Measurements from ENCODE around the gene INSYN1.
"Not testable (repeated sequence)": the region's sequence is repeated elsewhere in the genome, so short reads cannot be mapped to it uniquely, and the experiment has no call there.

The INSYN1 gene, protein sequence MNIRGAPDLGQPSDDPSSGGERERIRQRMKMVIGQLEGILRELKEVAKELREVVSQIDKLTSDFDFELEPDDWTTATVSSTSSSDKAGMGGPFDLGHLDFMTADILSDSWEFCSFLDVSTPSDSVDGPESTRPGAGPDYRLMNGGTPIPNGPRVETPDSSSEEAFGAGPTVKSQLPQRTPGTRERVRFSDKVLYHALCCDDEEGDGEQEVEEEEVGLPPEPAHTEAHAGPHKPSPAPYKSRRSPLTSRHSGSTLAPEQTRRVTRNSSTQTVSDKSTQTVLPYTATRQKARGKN

DNA sequence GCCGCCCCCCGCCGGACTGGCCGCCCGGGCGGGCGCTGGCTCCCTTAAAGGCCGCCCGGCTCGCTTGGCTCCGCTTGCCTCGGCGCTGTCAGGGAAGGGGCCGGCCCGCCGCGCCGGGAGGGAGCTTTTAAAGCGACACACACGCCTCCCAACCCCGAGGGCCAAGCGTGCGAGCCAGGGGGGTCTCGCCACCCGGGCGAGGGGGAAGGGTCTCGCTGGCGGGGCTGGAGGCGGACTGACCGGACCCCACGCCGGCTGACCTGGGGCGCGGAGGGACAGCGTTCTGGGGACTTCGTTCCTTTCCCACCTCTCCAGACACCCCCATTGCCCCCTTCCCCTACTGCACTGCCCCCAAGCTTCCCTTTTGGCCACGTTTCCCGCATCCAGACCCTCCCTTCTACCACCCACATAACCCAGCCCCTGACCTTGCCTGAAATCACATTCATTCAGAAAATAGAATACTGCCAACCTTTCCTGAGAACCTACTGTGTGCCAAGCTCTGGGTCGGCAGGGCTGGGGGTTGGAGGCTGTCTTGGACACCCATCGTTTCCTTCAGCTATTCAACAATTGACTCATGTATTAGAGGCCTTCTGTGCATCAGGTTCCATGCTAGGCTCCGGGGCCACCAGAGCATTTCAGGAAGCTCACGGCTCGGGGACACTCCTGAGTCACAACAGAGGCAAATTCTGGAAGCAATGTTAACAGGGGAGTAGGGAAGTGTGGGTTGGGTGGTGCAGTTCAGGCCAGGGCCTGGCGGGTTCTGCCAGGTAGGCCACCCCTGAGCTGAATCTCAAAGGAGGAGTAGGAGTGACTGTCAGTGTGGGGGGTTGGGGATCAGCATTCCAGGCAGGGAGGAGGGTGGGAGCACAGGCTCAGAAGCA lies at the start of gene INSYN1:
Gene INSYN1 (minus strand): TSS at position 102 of the 881 bp plus-strand sequence. CDS start 2,221 bp downstream, outside the sequence.
- DNase-seq (ENCODE audit: low read depth): peak; percentile 21

DNA sequence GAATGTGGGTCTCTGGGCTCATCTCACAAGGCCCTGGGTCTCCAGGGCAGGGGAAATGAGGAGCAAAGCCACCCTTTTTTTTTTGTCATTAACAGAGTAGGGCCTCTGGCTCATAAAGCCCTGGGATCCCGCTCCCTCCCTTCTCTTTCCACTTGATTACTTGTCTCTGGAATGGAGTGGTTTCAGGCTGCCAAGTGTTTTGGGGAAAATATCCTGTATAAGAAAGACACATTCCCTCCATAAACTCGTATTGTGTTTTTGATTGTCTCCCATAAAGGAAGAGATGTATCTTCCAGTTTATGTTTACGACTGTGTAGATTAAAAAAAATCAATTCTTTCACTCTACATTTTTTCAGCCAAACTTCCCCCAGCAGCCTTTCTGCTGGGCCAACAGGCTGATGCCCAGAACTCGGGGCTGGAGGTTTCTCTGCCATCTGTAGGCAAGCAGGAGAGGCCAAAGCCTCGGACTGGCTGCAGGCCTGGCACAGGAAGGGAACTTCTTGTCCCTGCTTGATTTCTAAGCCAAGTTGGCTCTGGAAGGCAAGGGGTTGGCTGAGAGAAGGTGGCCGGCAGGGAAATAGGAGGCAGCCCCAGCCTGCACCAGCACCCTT lies 49.4 kb upstream of the INSYN1 start:
- DNase-seq (ENCODE audit: low read depth): no peak

DNA sequence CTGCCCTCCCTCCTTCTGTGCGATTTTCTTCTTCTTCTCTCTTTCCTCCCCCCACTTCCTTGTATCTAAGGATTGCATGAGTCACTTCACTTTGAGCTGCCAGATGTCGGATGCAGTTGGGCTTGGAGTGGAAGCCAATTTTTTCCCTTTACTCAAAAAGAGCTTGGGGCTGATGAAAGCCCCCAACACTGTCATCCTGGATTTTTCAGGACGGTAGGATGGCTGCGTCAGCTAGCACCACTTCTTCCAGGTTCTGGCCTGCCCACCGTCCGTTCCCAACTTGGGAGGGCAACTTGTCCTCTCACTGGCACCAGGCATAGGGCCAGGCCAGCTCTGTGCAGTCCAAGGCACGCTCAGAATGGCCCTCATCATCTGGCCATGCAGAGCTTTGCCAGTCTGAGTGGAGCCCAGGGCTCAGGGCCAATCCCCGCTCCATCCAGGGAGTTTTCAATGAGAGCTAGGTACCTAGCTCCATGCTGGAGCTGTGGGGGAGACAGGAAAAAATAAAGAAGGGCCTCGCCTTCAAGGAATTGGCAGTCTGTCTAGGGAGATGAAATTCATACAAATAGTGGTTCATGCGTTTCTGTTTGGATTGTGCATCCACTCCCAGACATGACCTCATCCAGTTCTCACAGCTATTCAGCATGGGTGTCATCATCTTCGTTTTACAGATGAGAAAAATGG lies 47.7 kb upstream of the INSYN1 start:
- DNase-seq (ENCODE audit: low read depth): peak; percentile 74

DNA sequence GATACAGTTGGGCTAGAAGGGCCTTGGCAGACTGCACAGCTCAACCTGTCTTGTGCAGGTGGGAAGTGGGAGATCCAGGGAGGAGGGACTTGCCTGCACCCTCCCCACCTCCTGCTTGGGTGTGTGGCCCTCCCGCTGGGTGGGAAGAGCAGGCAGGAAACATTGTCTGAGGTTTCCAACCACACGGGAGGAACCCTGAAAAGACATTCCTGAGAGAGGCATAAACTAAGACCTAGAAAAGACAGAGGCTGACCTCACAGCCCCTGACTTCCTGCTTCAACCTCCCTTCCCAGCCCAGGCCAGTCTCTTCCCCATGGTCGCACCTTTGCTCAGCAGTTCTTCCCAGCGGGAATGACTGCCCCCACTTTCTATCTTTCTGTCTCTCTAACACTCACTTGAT lies 46.3 kb upstream of the INSYN1 start:
- no peak for DNase-seq (ENCODE audit: low read depth)

DNA sequence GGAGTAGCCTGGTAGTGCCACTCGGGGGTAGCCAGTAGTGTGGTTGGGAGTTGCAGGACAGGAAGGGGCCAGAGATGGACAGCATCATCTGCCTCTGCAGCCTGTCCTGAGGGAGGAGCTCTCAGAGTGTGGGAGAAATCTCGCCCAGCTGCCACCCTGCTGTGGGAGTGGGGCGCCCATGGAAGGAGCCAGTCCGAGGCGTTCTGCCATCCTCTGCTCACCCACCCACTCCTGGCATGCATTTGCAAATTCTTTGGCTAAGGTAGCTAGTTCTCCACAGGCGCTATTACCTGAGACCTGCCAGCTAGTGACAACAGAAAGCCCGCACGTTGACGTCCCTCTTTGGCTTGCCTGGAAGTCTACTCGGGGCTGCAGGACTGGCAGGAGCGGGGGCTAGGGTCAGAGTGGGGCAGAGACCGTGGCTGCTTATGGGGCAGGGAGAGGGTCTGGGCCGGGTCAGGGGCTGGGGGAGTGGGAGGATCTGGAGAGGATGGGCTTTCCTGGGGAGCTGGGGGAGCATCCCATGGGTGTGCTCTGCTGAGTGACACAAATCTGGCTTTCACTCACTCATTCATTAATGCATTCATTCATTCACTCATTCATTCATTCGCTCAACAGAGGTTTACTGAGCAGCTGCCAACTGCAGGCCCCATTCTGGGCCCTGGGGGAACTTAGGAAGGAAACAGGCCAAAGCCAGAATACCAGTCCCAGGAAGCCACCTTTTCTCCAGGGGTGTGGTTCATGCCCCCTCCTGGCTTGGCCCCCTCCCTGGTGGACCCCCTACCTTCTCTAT lies 44.4 kb upstream of the INSYN1 start:
- DNase-seq (ENCODE audit: low read depth): no peak

DNA sequence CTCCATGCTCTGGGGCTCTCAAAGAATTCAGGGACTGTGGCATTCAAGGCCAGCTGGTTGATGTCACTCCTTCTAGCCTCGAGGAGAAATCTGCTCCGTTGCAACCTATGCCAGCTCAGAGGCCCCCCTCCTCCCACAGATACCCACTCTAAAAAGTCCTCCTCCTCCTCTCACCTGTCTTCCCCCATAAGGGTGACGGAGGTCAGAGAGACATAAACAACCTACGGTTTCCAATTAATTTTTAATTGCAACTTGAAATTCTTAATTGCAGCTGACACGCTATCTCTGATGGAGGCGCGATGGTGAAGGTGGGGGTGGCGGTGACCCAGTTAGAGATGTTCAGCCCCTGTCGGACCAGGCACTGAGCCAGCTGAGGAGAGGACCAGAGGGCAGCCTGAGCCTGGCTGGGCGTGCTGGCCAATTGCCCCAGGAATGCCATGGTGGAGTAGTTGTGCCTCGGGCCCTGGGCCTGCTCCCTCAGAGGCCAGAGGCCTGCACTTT lies 43.2 kb upstream of the INSYN1 start:
- DNase-seq (ENCODE audit: low read depth): no peak

DNA sequence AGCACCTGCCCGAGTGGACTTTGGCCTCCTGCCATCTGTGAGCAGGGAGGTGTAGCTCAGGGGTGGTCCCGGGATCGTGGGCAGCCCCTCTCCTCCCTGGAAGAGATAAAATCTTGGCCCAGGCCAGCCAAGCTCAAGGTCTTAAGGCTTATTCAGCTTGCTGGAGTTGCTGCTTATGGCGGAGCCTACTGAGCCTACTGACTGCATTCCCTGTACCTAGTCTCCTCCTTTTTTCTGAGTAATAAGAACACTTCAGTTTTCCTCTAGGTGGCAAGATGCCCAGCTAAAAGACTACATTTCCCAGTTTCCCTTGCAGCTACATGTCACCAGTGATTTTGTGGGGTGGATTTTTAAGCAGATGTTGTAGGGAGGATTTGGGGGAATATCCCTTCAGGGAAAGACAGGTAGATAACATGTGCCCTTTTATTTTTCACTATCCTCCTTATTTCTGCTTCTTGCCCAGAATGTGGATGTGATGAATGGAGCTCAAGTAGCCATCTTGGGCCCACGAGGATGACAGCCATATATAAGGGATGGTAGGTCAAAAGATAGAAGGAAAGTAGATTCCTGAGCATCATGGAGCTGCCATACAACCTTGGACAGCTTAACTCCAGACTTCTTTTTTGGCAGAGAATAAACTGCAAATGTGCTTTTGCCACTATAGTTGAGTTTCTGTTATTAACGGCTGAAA lies 41.4 kb upstream of the INSYN1 start:
- no peak for DNase-seq (ENCODE audit: low read depth)

DNA sequence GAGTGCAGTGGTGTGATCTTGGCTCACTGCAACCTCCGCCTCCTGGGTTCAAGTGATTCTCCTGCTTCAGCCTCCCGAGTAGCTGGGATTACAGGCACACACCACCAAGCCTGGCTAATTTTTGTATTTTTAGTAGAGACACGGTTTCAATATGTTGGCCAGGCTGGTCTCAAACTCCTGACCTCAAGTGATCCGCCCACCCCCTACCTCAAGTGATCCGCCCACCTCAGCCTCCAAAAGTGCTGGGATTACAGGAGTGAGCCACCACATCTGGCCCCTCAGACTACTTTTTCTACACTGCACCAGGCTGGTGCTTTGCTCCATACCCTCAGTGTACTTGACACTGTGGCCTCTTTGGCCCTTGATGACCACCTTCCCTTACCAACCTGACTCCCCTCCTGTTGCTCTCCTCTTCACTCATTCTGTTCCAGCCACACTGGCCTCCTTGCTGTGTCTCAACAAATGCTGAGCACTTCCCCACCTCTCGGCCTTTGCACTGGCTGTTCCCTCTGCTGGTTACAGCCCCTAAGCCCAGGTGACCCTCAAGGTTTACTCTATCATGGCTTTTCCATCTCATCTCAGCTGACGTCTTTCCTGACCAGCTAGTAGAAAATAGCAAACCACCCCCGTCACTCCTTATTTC lies 39.9 kb upstream of the INSYN1 start:
- not testable (repeated sequence) for DNase-seq (ENCODE audit: low read depth)

DNA sequence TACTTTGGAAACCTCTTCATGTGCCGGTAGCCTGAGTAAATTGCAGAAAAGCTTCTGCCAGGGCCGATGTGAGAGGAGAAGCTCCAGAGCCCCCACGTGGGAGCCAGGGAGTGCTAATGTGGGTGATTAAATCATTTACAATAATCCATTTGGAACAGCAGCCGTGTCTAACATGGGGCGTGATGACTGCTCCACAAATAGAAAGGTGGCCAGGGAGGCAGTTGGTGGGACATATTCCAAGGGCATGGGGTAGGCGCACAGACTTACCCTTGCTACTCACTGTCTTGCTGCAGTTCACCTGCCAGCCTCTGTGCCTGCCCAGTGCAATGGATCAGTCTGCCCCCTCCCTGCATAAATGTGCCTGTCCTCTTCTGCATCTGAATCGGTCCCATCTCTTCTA lies 39.3 kb upstream of the INSYN1 start:
- DNase-seq (ENCODE audit: low read depth): no peak

DNA sequence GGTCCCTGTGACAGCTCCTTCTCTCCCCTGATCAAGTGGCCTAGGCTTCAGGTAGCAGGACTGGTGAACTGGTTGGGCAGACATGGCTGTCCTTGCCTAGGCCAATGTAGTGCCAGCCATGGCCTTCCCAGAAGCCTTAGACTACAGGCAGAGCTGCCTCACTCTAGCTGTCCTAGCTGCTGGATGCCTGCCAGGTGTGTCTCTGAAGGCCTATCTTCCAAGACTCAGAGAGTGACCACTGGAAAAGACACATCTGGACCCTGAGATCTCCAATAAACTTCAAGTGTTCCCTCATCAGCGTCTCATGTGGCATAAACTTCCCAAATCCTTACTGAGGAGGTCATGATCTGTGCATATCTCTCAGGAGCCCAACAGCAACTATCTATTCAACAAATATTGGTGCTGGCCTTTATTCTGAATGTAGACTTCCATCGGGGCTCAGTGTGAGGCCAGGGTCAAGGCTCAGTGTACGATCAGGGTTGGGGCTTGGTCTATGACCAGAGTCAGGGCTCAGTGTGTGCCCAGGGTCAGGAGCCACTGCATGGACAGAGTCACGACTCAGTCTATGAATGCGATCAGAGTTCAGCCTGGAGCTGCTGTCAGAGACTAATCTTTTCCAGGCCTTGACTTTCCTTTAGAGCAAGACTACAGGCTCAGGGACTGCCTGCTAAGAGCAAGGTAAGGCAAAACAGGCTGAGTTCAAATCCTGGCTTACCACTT lies 36.5 kb upstream of the INSYN1 start:
- no peak for DNase-seq (ENCODE audit: low read depth)

DNA sequence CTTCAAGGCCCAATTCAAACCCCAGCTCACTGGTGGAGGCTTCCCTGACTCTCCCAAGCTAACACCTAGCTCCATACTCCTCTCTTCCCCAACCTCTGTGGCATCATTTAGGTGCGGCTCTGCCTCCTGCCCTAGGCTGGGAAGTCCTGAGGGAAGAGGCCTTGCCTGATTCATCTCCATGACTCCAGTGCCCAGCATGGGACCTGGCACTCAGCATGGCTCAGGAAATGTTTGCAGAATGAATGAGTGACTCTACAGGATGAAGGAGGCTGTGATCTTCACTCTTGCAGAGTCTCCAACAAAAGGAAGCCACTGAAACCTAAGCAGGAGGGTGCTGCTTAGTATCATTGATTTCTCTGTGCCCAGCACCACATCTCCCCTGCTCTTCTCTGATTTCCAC lies 34.5 kb upstream of the INSYN1 start:
- no peak for DNase-seq (ENCODE audit: low read depth)

DNA sequence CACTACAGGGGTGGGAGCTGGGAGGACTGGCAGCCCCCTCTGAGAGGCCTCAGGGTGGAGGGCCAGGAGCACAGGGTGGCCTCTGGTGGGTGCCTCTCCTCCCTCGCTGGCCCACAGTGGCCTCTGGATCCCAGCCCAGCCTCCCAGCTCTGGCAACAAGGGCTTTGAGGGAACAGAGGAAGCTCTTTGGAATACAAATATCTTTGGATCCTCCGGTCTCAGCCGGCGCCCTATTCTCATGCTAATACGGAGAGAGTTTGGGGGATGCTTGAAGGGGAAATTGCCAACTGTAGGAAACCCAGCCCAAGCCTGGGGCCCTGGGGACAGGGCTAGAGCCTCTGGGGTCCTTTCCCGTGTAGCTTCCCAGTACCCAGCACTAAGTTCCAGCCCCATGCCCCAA lies 33.4 kb upstream of the INSYN1 start:
- DNase-seq (ENCODE audit: low read depth): no peak

DNA sequence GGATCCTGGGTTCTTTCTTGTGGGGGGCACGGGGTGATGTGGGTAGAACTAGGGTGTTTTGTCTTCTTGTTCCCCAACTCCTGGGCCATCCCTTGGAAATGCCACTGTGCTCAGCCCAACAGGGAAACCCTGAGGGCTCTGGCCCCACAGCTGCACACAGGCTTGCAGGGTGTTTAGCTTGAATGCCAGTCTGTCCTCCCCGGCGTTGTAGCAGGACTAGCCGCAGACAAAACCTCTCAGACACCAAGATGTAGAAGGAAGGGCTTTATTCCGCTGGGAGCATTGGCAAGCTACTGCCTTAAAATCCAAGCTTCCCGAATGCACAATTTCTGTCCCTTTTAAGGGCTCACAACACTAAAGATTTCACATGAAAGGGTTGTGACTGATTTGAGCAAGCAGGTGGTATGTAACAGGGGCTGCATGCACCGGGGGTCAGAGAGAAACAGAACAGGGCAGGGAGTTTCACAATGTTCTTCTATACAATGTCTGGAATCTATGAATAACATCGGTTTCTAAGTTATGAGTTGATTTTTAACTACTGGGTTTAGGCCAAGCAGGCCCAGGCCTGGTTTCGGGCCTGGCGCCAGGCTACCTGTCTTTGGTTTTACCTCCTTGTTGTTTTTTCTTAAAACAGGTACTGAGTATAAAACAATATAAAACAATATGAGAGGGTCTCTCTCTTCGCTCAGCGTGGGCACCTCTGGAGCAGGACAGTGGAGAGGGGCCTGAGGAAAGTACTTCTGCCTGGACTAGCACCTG lies 32.3 kb upstream of the INSYN1 start:
- DNase-seq (ENCODE audit: low read depth): not testable (repeated sequence)

DNA sequence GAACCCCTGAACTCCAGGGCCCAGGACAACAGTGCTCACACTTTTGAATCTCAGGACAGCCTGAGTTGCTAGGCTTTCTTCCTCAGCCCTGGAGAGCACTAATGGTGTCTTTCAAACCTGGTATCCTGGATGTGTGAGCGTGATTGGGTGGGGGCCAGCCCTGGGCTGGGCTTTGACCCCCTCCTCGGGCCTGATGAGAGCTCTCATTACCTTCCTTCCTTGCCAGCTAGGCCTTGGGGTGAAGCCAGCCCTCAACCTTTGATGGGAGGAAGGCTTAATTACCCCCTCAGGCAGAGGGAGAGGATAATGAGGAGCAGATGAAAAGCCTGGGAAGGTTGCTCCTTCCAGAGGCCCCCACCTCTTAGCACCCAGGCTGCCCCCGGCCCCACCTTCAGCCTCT lies 31.1 kb upstream of the INSYN1 start:
- DNase-seq (ENCODE audit: low read depth): no peak

DNA sequence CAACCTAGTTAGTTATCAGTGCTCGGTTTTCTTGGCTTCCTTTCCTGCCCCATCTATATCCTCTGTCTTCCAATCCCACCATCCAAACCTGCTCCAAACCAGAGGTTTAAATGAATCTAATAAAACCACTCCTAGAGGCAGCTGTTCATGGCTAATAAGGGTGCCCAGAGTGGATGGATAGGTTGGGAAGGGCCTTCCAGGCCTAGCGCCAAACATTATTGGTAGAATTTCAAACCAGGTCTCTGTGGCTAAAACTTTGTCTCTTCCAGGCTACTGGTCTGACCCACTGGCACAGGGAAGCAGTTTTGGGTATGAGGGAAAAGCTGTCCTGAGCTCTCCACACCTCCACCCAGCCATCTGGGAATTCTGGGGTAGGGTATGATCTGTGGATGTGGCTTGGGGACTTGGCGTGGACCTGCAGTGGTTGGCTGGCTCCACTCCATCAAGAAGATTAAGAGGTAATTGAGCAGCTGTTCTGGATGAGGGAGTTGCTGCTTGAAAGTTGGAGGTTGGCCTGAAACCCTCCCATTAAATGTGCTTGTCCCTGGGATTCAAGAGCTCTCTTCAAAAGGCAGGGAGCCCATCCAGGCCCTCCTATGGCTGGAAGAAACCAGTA lies 29.3 kb upstream of the INSYN1 start:
- no peak for DNase-seq (ENCODE audit: low read depth)

DNA sequence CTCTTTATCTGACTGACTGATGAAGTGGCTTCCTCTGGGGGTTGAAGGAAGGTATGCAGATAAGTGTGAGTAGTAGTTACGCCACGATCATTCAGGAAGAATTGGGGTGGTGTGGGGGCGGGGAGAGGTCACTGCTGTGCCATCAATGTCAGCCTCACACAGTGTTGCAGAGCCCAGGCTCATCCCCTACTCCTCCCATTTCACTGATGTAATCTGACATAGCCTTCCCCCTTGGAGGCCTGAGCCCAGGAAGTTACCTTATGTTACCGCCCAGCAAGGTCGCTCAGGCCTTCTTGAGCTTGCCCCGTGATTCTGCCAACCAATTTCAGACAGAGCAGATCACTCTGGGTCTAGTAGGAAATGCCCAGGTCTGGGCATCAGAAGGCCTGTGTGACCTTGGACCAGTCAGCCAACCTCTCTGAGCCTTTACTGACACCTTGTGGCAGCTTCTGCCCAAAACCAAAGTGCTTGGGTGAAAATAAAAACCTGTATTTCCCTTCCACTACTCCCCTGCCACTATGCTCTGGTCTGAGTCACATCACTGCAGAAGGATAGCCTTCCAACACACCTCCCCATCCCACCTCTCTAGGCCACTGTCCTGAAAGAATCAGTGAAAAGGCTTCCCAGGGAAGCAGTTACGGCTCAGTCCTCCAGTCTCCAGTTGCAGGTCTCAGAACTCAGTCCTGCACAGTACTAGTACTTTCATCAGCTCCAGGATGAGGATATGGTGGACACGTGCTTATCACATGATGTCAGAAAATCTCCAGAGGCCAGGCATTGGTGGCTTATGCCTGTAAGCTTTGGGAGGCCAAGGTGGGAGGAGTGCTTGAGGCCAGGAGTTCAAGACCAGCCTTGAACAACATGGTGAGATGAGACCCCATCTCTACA lies 28.1 kb upstream of the INSYN1 start:
- peak; percentile 16 for DNase-seq (ENCODE audit: low read depth)

DNA sequence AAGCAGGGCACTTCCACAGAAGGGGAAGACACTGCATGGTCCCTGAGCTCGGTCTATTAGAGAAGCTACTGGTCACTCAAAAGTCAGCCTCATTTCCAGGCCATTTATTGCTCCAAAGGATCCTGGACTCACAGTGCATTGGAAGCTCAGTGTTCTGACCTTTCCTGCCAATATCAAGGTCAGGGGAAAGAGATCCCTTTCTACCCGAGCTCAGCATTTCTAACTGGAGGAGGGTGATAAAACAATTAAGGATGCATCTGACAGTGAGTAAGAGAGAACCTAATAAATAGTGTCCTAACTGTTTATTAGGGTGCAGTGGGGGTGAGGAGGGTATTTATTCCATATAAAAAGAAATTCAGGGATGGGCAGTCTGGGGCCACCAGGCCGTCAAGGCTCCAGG lies 26.8 kb upstream of the INSYN1 start:
- DNase-seq (ENCODE audit: low read depth): no peak

Data from stromal cell of bone marrow (primary cell).